IPS DF 4.7 (cell line): ENCODE data around the gene MAVS.
"Not testable (repeated sequence)": the region's sequence is repeated elsewhere in the genome, so short reads cannot be mapped to it uniquely, and the experiment has no call there.

Experiments
- DNase-seq: peaks from one replicate; pipeline ENCODE4 v3.0.0-alpha.2; 2013; ENCODE audit warnings: low spot score; ENCODE audit errors: extremely low read depth

The MAVS gene

DNA sequence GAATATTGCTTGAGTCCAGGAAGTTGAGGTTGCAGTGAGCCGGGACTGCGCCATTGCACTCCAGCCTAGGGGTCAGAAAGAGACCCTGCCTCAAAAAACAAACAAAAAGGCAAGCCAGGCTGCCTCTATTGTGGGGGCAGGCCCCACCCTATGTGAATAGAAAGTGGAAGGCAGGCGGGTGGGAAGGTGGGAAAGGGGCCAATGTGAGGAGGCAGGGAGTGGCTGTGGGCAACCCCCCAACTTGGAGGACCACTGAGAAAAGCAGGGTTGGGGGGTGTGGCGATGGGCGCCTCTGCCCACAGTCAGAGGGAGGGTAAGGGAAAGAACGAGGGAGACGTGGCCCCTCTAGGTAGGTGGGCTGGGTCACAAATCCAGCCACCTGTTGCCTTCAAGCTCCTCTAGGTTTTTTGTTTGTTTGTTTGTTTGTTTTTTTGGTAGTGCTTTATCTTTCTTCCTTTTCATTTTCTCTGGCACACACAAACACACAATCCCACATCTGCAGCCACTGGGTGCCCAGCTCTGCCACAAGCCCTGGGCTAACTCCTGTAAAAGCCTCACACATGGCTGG is 31.6 kb upstream of the MAVS start:
- no peak for DNase-seq

- DNase-seq, result no peak
These were observed 30.8 kb upstream of the MAVS start for GRCh38 chr20:3815703-3816315.

DNA sequence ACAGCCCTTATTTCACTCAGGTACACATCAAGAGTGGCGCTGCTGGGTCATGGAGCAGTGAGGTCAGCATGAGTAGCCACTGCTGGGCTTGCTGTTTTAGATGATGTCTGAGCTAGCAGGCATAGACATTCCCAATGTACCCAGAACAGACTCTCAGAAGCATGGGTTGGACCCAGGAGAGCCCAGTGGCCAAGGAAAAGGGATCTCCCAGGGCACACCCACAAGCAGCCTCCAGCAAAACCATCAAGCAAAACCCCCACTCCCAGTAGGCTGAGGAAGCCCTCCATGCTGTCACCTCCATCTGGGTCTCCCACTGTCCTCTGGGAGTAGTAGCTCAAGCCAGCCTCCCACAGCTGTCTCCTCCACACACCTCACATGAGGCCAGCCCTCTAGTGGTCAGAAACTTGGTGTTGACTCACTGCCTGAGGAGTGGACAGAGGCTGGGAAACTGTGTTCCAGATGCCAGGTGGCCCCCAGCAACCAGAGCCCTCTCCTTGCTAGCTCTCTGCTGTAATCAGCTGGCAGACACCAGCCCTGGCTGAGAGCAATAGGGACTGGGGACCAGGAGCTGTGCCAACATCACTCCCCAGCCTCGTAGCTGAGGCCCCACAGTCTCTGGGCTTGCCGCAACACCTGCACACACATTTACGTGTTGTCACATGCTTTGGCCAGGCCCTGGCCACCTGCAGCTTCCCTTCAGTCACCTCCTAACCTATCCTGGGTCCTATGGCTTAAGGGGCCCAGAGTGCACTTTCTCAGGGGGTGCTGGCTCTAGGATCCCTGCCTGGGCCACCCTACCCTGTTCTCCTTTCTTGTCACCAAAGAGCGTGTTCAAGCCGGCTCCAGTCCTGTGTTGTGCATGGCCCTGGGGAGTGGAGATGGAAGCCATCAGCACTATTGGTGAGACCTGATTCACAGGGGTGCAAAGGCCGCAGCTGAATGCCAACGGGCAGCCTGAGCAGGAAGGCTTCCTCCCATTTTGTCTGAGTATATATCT is 28.2 kb upstream of the MAVS start:
- DNase-seq, result no peak

- no peak for DNase-seq
These were observed 27.1 kb upstream of the MAVS start for GRCh38 chr20:3819411-3820047.

GRCh38 chr20:3820048-3820900 is 26.4 kb upstream of the MAVS start, which contains the start of gene AP5S1:
TSS of gene AP5S1 (plus strand) at chr20:3820547. CDS start at chr20:3822118, 1,571 bp downstream.
- DNase-seq, result peak; percentile 93

DNA sequence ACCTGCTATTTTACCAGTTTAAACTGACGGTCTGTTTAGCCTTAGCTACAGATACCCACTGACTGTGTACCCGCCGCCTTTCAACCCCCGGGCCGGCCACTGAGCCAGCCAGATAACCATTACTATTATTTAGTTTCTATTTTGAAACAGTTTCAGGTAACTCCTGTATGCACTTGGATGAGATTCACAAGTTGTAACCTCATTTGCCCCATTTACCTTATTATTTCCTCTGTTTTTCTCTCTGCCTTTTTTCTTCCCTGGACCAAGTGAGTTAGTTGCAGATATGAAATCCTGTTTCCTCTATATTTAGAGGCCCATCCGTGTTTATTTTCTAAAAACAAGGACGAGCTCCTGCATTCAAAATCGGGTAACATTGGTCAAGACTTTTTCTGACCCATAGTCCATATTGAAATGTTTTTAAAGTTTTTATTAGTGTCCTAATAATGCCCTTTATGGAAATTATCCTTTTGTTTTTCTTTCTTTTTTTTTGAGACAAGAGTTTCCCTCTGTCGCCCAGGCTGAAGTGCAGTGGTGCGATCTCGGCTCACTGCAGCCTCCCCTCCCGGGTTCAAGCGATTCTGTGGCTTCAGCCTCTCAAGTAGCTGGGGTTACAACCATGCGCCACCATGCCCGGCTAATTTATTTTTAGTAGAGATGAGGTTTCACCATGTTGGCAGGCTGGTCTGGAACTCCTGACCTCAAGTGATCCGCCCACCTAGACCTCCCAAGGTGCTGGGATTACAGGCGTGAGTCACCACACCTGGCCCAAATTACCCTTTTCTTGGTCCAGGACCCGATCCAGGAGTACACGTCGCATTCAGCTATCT is 25.5 kb upstream of the MAVS start:
- no peak for DNase-seq

- DNase-seq, result no peak
These were observed 24.6 kb upstream of the MAVS start for GRCh38 chr20:3821996-3822395.

DNA sequence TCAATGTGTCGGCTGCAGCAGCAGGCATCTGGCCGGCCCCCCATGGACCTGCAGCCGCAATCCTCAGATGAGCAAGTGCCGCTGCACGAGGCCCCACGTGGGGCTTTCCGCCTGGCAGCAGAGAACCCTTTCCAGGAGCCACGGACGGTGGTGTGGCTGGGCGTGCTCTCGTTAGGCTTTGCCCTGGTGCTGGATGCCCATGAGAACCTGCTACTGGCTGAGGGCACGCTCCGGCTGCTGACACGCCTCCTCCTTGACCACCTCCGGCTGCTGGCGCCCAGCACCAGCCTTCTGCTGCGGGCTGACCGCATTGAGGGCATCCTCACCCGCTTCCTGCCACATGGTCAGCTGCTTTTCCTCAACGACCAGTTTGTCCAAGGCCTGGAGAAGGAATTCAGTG is 22.8 kb upstream of the MAVS start:
- DNase-seq, result no peak

- no peak for DNase-seq
These were observed 21.1 kb upstream of the MAVS start for GRCh38 chr20:3825526-3825925.

DNA sequence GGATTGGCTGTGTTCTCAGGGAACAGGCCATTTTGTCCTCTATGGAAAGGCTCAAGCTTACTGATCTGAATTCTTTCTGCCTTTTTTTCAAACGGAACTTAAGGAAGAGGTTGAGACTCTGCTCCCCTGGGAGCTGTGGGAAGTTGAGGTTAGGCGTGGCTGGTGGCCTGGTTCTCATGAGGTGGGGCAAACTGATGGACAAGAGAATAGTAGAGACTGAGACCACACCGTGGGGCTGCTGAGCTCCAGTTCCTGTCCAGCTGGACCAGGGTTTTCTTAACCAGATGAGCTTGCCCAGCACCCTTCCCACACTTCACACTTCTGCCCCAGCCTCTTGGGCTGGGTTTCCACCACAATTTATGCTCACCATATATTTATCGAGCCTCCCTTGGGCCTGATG is 20.2 kb upstream of the MAVS start:
- DNase-seq, result no peak

DNA sequence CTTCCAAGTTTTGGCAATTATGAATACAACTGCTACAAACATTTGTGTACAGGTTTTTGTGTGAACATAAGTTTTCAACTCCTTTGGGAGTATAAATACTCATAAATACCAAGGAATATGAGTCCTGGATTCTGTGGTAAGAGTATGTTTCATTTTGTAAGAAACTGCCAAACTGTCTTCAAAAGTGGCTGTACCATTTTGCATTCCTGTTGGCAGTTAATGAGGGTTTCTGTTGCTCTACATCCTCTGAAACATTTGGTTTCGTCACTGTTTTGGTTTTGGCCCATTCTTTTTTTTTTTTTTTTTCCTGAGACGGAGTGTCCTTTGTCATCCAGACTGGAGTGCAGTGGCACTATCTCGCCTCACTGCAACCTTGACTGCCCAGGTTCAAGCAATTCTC is 17.8 kb upstream of the MAVS start:
- no peak for DNase-seq

DNA sequence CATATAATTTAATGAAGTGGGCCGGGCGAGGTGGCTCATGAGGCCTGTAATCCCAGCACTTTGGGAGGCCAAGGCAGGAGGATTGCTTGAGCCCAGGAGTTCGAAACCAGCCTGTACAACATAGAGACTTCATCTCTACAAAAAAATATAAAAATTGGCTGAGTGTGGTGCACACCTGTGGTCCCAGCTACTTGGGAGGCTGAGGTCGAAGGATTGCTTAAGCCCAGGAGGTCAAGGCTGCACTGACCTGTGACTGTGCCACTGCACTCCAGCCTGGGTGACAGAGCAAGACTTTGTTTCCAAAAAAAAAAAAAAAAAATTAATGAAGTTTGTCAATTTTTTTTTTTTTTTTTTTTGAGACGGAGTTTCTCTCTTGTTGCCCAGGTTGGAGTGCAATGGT is 16.7 kb upstream of the MAVS start:
- not testable (repeated sequence) for DNase-seq

GRCh38 chr20:3836132-3836531 is 10.5 kb upstream of the MAVS start:
- no peak for DNase-seq

GRCh38 chr20:3839328-3839727 is 7.3 kb upstream of the MAVS start:
- DNase-seq, result no peak

DNA sequence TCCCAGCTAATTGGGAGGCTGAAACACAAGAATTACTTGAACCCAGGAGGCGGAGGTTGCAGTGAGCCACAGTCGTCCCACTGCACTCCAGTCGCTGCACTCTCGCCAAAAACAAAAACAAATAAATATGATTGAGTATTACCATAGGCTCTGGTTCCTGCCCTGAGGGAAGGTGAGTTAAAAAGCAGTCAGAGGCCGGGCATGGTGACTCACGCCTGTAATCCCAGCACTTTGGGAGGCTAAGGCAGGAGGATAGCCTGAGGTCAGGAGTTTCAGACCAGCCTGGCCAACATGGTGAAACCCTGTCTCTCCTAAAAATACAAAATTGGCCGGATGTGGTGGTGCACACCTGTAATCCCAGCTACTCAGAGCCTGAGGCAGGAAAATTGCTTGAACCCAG is 6.4 kb upstream of the MAVS start:
- not testable (repeated sequence) for DNase-seq

GRCh38 chr20:3842348-3842930 is 4.2 kb upstream of the MAVS start:
- no peak for DNase-seq

DNA sequence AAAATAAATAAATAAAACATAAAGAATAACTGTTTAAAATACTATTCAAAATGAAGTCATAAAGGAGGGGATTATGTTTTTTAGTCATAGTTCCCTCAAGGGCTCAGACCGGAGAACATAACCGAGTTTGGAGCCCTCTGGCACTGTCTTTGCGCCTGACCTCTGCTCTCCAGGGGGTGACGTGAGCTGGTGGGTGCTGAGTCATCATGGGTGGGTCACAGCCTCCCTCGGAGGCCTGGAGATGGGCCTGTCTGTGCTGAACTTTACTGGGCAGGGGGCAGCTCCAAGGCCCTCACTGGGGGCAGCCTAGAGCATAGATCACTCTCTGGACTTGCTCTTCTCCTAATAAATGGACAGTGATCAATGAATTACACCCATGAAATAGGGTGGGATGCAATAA is 3.1 kb upstream of the MAVS start:
- no peak for DNase-seq

DNA sequence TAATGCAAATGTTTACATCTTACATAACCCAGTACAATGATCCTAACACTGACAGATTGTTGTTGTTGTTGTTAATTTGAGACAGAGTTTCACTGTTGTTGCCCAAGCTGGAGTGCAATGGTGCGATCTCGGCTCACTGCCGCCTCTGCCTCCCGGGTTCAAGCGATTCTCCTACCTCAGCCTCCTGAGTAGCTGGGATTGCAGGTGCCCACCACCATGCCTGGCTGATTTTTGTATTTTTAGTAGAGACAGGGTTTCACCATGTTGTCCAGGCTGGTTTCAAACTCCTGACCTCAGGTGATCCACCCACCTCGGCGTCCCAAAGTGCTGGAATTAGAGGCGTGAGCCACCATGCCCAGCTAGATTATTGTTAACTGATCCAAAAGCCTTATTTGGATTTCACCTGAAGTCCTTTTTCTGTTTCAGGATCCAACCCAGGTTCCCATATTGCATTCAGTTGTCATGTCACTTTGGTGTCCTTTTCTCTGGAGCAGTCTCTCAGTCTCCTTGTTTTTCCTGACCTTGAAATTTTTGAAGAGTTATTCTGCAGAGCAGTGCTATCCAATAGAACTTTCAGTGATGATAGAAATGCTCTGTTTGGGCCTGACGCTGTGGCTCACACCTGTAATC is 2.5 kb upstream of the MAVS start:
- not testable (repeated sequence) for DNase-seq

DNA sequence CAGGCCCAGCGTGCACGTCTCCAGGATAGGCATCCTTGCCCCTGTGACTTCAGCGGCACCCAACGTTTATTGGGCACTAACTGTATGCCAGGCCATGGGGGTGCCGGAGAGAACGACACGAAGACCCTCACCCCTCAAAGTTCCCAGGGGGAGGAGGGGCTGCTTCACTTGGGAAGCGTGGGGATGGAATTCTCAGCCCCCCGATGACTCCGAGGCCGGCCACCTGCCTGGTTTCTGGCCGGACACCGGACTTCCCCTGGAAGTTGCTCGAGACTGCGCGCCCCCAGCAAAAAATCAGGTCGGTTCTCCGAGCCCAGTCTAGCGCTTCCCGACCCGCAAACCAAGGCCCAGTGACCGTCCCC is 275 bp upstream of the MAVS start:
- DNase-seq, result no peak
